T47D (cell line): Measurements from ENCODE around the gene LYRM7.
"Not testable (repeated sequence)": the region's sequence is repeated elsewhere in the genome, so short reads cannot be mapped to it uniquely, and the experiment has no call there.

Experiments
- DNase-seq, 2 experiments: peaks; one replicate each; pipeline versions ENCODE4 v3.0.0 to v3.0.0-alpha.2; 2011 to 2012; ENCODE audit warnings: low read depth in 1 of 2, low spot score in 1 of 2
- JUND ChIP-seq: IDR thresholded peaks from 2 replicates; pipeline ENCODE4 v1.6.1; 2012; ENCODE audit warnings: low read depth
- in situ Hi-C: cut with HindIII; loops from 2 replicates; pipeline ENCODE4 v1.10.0; 2016; ENCODE audit warnings: low sequenced_read_pairs, low pct_unique_long_range_greater_than_20kb

Gene LYRM7

DNA sequence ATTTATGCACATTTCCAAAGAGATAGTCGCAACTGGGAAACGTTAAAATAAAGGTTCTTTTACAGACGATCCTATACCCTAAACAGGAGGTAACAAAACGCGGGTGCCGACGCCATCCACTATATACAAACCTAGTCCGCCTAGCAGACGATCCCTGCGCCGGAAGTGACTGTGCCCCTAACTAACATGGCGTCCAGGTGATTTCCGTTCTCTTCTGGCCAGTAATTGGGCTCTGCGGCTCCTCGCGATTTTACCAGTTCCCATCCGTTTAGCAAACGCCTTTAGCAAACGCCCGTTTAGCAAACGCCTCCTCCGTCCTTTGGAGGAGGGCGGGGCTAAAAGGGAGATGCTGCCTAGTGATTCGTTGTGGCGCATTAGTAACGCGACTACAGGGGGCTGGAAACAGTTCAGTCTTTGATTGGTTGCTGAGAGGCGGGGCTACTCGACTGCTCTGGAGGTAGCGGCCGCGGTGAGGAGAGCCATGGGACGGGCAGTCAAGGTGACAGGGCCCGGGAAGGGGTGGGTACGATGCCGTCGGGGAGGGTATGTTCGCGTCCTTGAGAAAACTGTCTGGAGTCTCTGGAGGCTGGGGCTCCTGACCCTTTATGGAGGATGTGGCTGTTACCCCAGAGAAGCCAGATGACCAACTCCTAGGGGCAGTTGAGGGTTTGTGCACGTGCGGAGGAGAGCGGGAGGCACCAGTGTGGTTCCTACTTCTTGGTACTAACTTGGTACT, at the start of gene LYRM7:
Gene LYRM7, plus strand, starts transcription at position 405 of the 736 bp plus-strand sequence. Its CDS starts 77 bp downstream, at position 482.
- TF ChIP-seq JUND: no peak
- in situ Hi-C loops: no loop called here
- DNase-seq: peak; percentile 63 to 100

GRCh38 chr5:131127244-131127643, 43.5 kb upstream of the LYRM7 start:
- DNase-seq, in situ Hi-C loops: not testable (repeated sequence)

- in situ Hi-C loops: no loop called here
- no peak for DNase-seq
- no peak for TF ChIP-seq JUND
Observed at GRCh38 chr5:131129306-131129705, 41.4 kb upstream of the LYRM7 start.

GRCh38 chr5:131133091-131133490, 37.7 kb upstream of the LYRM7 start:
- in situ Hi-C loops, DNase-seq: not testable (repeated sequence)

- in situ Hi-C loops, DNase-seq: not testable (repeated sequence)
Observed at GRCh38 chr5:131138406-131138805, 32.3 kb upstream of the LYRM7 start.

GRCh38 chr5:131139321-131139720, 31.4 kb upstream of the LYRM7 start:
- in situ Hi-C loops: no loop called here
- TF ChIP-seq JUND: no peak
- no peak for DNase-seq

GRCh38 chr5:131142970-131143617, 27.6 kb upstream of the LYRM7 start:
- no peak for TF ChIP-seq JUND
- in situ Hi-C loops: no loop called here

GRCh38 chr5:131147258-131147657, 23.5 kb upstream of the LYRM7 start:
- TF ChIP-seq JUND: no peak
- in situ Hi-C loops: no loop called here
- no peak for DNase-seq

More at GRCh38 chr5:131142970-131143617, 27.6 kb upstream of the LYRM7 start:
- no peak for DNase-seq

- no peak for DNase-seq
- in situ Hi-C loops: no loop called here
- no peak for TF ChIP-seq JUND
Observed at GRCh38 chr5:131148835-131149234, 21.9 kb upstream of the LYRM7 start.

- DNase-seq: no peak
- TF ChIP-seq JUND: no peak
- in situ Hi-C loops: no loop called here
Observed at GRCh38 chr5:131150408-131150807, 20.3 kb upstream of the LYRM7 start.

DNA sequence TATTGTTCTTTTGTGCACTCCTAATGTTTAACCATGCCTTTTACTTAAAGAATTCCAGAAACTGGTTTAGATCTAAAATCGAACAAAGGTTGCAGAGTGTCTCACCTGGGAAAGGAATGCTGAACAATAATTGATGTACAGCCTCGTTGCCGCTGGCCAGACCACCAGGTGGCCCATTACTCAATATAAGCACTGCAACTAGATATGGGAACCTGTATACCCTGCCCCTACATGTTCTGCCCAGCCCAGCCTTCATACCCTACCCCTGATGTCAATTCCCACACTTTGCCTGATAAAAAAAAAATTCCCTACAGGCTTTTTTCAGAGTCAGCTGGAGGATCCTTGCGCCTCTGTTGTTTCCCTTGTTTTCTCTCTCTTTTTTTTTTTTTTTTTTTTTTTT, 19.5 kb upstream of the LYRM7 start:
- no peak for TF ChIP-seq JUND
- no peak for DNase-seq
- in situ Hi-C loops: no loop called here

GRCh38 chr5:131156385-131156784, 14.4 kb upstream of the LYRM7 start:
- TF ChIP-seq JUND: no peak
- no peak for DNase-seq
- in situ Hi-C loops: no loop called here

- no peak for TF ChIP-seq JUND
- DNase-seq: no peak
- in situ Hi-C loops: no loop called here
Observed at GRCh38 chr5:131156957-131157356, 13.8 kb upstream of the LYRM7 start.
